K562 (cell line): ENCODE measurements around the gene RHEB. TPM values are rescaled to one million over a fixed set of nuclear protein-coding genes. Genes with fewer than 3 reads are reported as not detected.

ENCODE experiments used
- CBX3 ChIP-seq, 2 experiments: IDR thresholded peaks; 1 replicate in 1 of 2; 2 replicates in 1 of 2; pipeline ENCODE4 v1.6.1; 2012; ENCODE audit warnings: inconsistent platforms in 2 of 2, low read length in 2 of 2, borderline replicate concordance in 1 of 2, control low read depth in 1 of 2
- ETS2 ChIP-seq: IDR thresholded peaks from 2 replicates; pipeline ENCODE4 v1.6.1; 2016; ENCODE audit warnings: borderline replicate concordance, missing genetic modification characterization, mild to moderate bottlenecking, moderate library complexity, missing compliant biosample characterization; ENCODE audit not compliant: poor library complexity, severe bottlenecking
- MTA3 ChIP-seq: fragments of 450-650 bp; formaldehyde crosslinking; IDR thresholded peaks from 2 replicates; pipeline ENCODE4 v1.6.1; 2017; ENCODE audit warnings: mild to moderate bottlenecking, borderline replicate concordance
- NONO ChIP-seq, 2 experiments: fragments of 200-400 bp in 1 of 2; fragments of 450-650 bp in 1 of 2; formaldehyde crosslinking in 1 of 2; IDR thresholded peaks; 2 replicates each; pipeline ENCODE4 v1.6.1; 2017; ENCODE audit warnings: low read depth in 2 of 2, mild to moderate bottlenecking in 2 of 2, moderate library complexity in 2 of 2, low read length in 1 of 2
- SAFB ChIP-seq: fragments of 200-400 bp; formaldehyde crosslinking; IDR thresholded peaks from 2 replicates; pipeline ENCODE4 v1.6.1; 2017; ENCODE audit warnings: low read depth, low read length, borderline replicate concordance
- SIN3B ChIP-seq: fragments of 450-650 bp; IDR thresholded peaks from 2 replicates; pipeline ENCODE4 v1.6.1; 2017; ENCODE audit warnings: low read depth, mild to moderate bottlenecking, moderate library complexity
- TCF3 ChIP-seq: sonication (generic); formaldehyde crosslinking; IDR thresholded peaks from 2 replicates; pipeline ENCODE4 v1.4.0; 2020; ENCODE audit warnings: mild to moderate bottlenecking, missing genetic modification reagents
- ZBTB1 ChIP-seq: sonication (generic); formaldehyde crosslinking; IDR thresholded peaks from 2 replicates; pipeline ENCODE4 v1.8.1; 2023; ENCODE audit warnings: missing genetic modification reagents, low read depth, mild to moderate bottlenecking, borderline replicate concordance
- ZNF197 ChIP-seq: fragments of 200-800 bp; sonication (Bioruptor generic); IDR thresholded peaks from 2 replicates; pipeline ENCODE4 v1.6.1; 2016; ENCODE audit warnings: low read depth, missing genetic modification characterization, missing compliant biosample characterization
- ZNF212 ChIP-seq: fragments of 450-650 bp; formaldehyde crosslinking; IDR thresholded peaks from 2 replicates; pipeline ENCODE4 v1.4.0; 2020; ENCODE audit warnings: mild to moderate bottlenecking
- ZNF436 ChIP-seq: fragments of 250-450, 450-650 bp; sonication (Bioruptor Pico); formaldehyde crosslinking; IDR thresholded peaks from 2 replicates; pipeline ENCODE4 v1.7.0; 2020; ENCODE audit warnings: mild to moderate bottlenecking
- ZZZ3 ChIP-seq: fragments of 450-650 bp; IDR thresholded peaks from 2 replicates; pipeline ENCODE4 v1.6.1; 2016; ENCODE audit warnings: antibody characterized with exemption, mild to moderate bottlenecking, moderate library complexity
- polyA plus RNA-seq, 8 experiments: library from polyadenylated mRNA; depleted of rRNA in 4 of 8; stranded (reverse) in 5 of 8; unstranded in 3 of 8; fragments of >200 nt; fragmentation: Nextera tagmentation in 2 of 8; fragmentation: Illumina TruSeq in 1 of 8; extraction: Ambion mirVana in 2 of 8; extraction: Trizol in 1 of 8; gene quantifications; 2 replicates each; pipeline versions ENCODE4 v1.2.1 to v1.2.3, GENCODE V29; 2011 to 2014; ENCODE audit warnings: inconsistent platforms in 1 of 8, missing spikeins in 1 of 8
- total RNA-seq, 7 experiments: library from RNA; depleted of rRNA in 6 of 7; stranded (reverse); fragments of >200 nt in 6 of 7; fragmentation: Illumina TruSeq in 2 of 7; extraction: Trizol in 2 of 7; gene quantifications; 2 replicates each; pipeline versions ENCODE4 v1.2.1 to v1.2.3, GENCODE V29; 2011 to 2021; ENCODE audit warnings: low replicate concordance in 1 of 7
- TF ChIP-seq, protein P1 (sequence below): fragments of 450-650 bp; formaldehyde crosslinking; conservative IDR thresholded peaks from 2 replicates; pipeline ENCODE4 v1.4.0; 2022; ENCODE audit warnings: mild to moderate bottlenecking, missing genetic modification characterization
- TF ChIP-seq, protein P2 (sequence below): IDR thresholded peaks from 2 replicates; pipeline ENCODE4 v1.6.1; 2012; ENCODE audit warnings: low read depth, low read length, improper control_type of control experiment, borderline replicate concordance
- TF ChIP-seq, protein P3 (sequence below): fragments of 450-650 bp; IDR thresholded peaks from 2 replicates; pipeline ENCODE4 v1.6.1; 2017; ENCODE audit warnings: antibody characterized with exemption, mild to moderate bottlenecking
- TF ChIP-seq, protein P4 (sequence below): fragments of 250-450 bp; sonication (Bioruptor Pico); IDR thresholded peaks from 2 replicates; pipeline ENCODE4 v1.8.0; 2022; ENCODE audit warnings: inconsistent platforms

The RHEB gene
- total and polyA plus RNA-seq, 9 of the 15 experiments (the other 6 are each of a cell fraction or from before 2014, with no cell fraction given), result 28.5 to 249 (median 182) TPM

DNA sequence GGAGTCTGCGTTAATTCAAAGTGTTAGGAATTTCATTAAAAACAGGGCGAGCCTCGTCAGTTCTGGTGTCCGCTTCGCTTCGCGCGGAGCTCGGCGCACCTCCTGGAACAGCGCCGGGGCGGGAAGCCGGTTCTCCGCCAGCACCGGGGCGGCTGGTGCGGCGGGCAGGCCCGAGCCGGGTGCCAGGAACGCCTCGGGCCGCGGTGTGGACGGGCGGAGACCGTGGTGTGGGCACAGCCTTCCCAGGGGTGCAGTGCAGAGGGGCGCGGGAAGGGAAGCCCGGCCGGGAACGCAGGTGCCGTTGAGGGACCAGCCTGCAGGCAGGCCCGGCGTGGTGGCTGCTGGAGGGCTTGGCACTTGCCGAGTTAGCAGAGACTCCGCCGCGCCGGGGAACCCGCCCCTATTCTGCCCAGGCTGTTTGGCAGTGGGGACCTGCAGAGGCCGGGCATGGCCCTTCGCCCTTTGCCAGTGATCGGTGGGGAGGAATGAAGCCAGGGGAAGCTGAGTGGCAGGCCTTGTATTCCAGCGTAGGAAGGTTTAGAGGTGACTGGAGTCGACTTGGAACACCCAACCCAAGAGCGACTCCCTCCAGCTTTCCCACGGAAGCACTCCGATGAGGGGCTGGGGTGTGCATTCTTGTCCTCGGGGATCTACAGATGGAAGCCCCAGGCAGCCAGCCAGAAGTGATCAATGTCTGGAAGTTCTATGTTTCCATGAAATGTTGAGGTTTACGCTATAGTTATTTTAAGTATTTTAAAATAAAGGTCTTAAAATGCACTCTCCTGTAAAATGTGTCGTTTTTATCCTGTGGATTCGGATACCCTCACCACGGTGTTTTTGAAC lies 945 bp upstream of the RHEB start (continued):
- TF ChIP-seq TCF3 (CRISPR knock-in tag) (0 out of 2 replicates have a peak, but pooled peaks have one; percentile 7), ZNF436 (CRISPR knock-in tag) (no peak), CBX3 (IDR thresholded peaks at IDR 0.05; ENCODE audit: borderline replicate concordance in 1 of 2, low read length in 2 of 2) (peak in 1 of 2 experiments; percentile 37; a peak in 1 of 3 replicates), ZZZ3 (no peak), ZNF212 (CRISPR knock-in tag) (peak; percentile 20; the same call in 1 of the 2 replicates), NONO (IDR thresholded peaks at IDR 0.05; ENCODE audit: low read depth in 2 of 2, low read length in 1 of 2) (0 out of 4 replicates have a peak, but pooled peaks of 1 of the 2 experiments have one; percentile 55), ZNF197 (no peak), SIN3B (peak; percentile 50; the same call in 1 of the 2 replicates), SAFB (0 out of 2 replicates have a peak, but pooled peaks have one; percentile 21), MTA3 (peak; percentile 20; the same call in 1 of the 2 replicates), ETS2 (tag) (no peak), ZBTB1 (CRISPR knock-in tag) (0 out of 2 replicates have a peak, but pooled peaks have one; percentile 2)
- TF ChIP-seq, protein P1, sequence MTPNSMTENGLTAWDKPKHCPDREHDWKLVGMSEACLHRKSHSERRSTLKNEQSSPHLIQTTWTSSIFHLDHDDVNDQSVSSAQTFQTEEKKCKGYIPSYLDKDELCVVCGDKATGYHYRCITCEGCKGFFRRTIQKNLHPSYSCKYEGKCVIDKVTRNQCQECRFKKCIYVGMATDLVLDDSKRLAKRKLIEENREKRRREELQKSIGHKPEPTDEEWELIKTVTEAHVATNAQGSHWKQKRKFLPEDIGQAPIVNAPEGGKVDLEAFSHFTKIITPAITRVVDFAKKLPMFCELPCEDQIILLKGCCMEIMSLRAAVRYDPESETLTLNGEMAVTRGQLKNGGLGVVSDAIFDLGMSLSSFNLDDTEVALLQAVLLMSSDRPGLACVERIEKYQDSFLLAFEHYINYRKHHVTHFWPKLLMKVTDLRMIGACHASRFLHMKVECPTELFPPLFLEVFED (CRISPR knock-in tag), result no peak
- TF ChIP-seq, protein P2, sequence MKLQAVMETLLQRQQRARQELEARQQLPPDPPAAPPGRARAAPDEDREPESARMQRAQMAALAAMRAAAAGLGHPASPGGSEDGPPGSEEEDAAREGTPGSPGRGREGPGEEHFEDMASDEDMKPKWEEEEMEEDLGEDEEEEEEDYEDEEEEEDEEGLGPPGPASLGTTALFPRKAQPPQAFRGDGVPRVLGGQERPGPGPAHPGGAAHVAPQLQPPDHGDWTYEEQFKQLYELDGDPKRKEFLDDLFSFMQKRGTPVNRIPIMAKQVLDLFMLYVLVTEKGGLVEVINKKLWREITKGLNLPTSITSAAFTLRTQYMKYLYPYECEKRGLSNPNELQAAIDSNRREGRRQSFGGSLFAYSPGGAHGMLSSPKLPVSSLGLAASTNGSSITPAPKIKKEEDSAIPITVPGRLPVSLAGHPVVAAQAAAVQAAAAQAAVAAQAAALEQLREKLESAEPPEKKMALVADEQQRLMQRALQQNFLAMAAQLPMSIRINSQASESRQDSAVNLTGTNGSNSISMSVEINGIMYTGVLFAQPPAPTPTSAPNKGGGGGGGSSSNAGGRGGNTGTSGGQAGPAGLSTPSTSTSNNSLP, result no peak
- TF ChIP-seq, protein P3, sequence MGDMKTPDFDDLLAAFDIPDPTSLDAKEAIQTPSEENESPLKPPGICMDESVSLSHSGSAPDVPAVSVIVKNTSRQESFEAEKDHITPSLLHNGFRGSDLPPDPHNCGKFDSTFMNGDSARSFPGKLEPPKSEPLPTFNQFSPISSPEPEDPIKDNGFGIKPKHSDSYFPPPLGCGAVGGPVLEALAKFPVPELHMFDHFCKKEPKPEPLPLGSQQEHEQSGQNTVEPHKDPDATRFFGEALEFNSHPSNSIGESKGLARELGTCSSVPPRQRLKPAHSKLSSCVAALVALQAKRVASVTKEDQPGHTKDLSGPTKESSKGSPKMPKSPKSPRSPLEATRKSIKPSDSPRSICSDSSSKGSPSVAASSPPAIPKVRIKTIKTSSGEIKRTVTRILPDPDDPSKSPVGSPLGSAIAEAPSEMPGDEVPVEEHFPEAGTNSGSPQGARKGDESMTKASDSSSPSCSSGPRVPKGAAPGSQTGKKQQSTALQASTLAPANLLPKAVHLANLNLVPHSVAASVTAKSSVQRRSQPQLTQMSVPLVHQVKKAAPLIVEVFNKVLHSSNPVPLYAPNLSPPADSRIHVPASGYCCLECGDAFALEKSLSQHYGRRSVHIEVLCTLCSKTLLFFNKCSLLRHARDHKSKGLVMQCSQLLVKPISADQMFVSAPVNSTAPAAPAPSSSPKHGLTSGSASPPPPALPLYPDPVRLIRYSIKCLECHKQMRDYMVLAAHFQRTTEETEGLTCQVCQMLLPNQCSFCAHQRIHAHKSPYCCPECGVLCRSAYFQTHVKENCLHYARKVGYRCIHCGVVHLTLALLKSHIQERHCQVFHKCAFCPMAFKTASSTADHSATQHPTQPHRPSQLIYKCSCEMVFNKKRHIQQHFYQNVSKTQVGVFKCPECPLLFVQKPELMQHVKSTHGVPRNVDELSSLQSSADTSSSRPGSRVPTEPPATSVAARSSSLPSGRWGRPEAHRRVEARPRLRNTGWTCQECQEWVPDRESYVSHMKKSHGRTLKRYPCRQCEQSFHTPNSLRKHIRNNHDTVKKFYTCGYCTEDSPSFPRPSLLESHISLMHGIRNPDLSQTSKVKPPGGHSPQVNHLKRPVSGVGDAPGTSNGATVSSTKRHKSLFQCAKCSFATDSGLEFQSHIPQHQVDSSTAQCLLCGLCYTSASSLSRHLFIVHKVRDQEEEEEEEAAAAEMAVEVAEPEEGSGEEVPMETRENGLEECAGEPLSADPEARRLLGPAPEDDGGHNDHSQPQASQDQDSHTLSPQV, result no peak
- TF ChIP-seq, protein P4, sequence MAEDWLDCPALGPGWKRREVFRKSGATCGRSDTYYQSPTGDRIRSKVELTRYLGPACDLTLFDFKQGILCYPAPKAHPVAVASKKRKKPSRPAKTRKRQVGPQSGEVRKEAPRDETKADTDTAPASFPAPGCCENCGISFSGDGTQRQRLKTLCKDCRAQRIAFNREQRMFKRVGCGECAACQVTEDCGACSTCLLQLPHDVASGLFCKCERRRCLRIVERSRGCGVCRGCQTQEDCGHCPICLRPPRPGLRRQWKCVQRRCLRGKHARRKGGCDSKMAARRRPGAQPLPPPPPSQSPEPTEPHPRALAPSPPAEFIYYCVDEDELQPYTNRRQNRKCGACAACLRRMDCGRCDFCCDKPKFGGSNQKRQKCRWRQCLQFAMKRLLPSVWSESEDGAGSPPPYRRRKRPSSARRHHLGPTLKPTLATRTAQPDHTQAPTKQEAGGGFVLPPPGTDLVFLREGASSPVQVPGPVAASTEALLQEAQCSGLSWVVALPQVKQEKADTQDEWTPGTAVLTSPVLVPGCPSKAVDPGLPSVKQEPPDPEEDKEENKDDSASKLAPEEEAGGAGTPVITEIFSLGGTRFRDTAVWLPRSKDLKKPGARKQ (CRISPR knock-in tag), result peak; percentile 99
